Spinal cord (tissue), 10 donors: Measurements from ENCODE around the gene ELL. TPM values are rescaled to one million over a fixed set of nuclear protein-coding genes. Genes with fewer than 3 reads are reported as not detected.
"Not testable (repeated sequence)": the region's sequence is repeated elsewhere in the genome, so short reads cannot be mapped to it uniquely, and the experiment has no call there.

Source experiments
- DNase-seq, 6 donors: peaks; one replicate each; pipeline versions ENCODE4 v3.0.0 to v3.0.0-alpha.2; 2013 to 2015; ENCODE audit warnings: low spot score in 6 of 6, low read depth in 4 of 6
- H3K27ac ChIP-seq: one replicate; pipeline ENCODE4 v1.5.1; 2013; ENCODE audit warnings: low read depth, low read length, control low read depth
- H3K27me3 ChIP-seq: one replicate; pipeline ENCODE4 v1.6.1; 2013; ENCODE audit warnings: low read length; ENCODE audit not compliant: control insufficient read depth, insufficient read depth
- H3K36me3 ChIP-seq: one replicate; pipeline ENCODE4 v1.6.1; 2013; ENCODE audit warnings: low read length; ENCODE audit not compliant: control insufficient read depth, insufficient read depth
- H3K4me1 ChIP-seq: one replicate; pipeline ENCODE4 v1.6.1; 2013; ENCODE audit warnings: low read length; ENCODE audit not compliant: control insufficient read depth, insufficient read depth
- H3K4me3 ChIP-seq: one replicate; pipeline ENCODE4 v1.5.1; 2013; ENCODE audit warnings: low read depth, low read length, control low read depth
- H3K9me3 ChIP-seq: one replicate; pipeline ENCODE4 v1.6.1; 2013; ENCODE audit warnings: low read length; ENCODE audit not compliant: control insufficient read depth, insufficient read depth
- WGBS: methylation state at CpG from one replicate; pipeline ENCODE4 v1.1.5; 2013; ENCODE audit warnings: missing lambda C conversion rate; ENCODE audit not compliant: insufficient coverage; 5-methylcytosine and 5-hydroxymethylcytosine counted together
- polyA plus RNA-seq, 2 donors: library from polyadenylated mRNA; unstranded; fragments of 120-200 nt; gene quantifications; one replicate each; pipeline ENCODE4 v1.2.1, GENCODE V29; 2013; ENCODE audit not compliant: insufficient read length in 2 of 2
- total RNA-seq, 2 donors: library from RNA; depleted of rRNA in 1 of 2; stranded (reverse); fragments of 120-200 nt in 1 of 2; fragments of >200 nt in 1 of 2; gene quantifications; one replicate each; pipeline versions ENCODE4 v1.2.3 to v1.2.4, GENCODE V29; 2013 to 2014
- donor health status: healthy.

The ELL gene
- total and polyA plus RNA-seq, 4 donors: 7.4 to 11.6 (median 8.9) TPM

DNA sequence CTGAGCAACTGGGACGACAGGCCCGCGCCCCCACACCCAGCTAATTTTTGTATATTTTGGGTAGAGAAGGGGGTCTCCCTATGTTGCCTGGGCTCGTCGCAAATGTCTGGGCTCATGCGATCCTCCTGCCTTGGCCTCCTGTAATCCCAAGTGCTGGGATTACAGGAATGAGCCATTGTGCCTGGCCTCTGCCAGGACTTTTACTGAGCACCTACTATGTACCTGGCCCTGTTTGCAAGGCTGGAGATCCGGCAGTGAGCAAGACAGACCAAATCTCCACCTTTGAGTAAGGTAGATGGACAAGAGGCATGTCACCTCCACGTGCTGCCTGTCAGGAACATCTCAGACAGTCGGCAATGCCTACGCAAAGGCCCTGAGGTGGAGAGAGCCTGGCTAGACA, 14.6 kb upstream of the ELL start:
- DNase-seq: no peak
- Histone ChIP-seq H3K9me3 (no peaks in the 10 kb centered on the region), H3K36me3 (peaks cover 82% of the 10 kb centered on the region), H3K4me1 (peaks cover 4% of the 10 kb centered on the region), H3K4me3 (no peak overlapping the region), H3K27me3 (no peaks in the 10 kb centered on the region), H3K27ac (no peak overlapping the region)
- 99% methylated on average over 9 of the region's 10 CpGs for WGBS

DNA sequence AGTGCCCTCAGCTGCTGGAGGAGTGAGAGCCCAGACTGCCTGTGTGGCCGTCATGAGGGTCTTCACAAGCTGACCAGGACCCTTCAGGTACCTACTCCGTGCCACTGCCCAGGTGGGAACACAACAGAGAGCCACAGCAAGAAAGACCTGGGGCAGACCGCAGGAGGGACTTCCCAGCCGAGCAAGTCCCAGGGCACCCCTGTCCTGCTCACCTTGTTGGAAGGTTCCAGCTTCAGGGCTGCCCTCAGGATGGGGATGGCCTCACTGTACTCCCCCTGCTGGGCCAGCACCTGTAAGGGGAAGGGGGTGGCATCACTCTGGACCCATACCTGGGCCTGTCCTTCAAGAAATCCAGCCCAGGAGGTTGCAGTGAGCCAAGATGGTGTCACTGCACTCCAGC, 11.2 kb upstream of the ELL start:
- Histone ChIP-seq H3K27me3 (no peaks in the 10 kb centered on the region), H3K9me3 (no peaks in the 10 kb centered on the region), H3K4me1 (no peaks in the 10 kb centered on the region), H3K36me3 (peaks cover 64% of the 10 kb centered on the region), H3K4me3 (no peak overlapping the region), H3K27ac (no peak overlapping the region)
- whole genome bisulfite sequencing: 91% methylated on average over 4 of the region's 4 CpGs
- no peak for DNase-seq

DNA sequence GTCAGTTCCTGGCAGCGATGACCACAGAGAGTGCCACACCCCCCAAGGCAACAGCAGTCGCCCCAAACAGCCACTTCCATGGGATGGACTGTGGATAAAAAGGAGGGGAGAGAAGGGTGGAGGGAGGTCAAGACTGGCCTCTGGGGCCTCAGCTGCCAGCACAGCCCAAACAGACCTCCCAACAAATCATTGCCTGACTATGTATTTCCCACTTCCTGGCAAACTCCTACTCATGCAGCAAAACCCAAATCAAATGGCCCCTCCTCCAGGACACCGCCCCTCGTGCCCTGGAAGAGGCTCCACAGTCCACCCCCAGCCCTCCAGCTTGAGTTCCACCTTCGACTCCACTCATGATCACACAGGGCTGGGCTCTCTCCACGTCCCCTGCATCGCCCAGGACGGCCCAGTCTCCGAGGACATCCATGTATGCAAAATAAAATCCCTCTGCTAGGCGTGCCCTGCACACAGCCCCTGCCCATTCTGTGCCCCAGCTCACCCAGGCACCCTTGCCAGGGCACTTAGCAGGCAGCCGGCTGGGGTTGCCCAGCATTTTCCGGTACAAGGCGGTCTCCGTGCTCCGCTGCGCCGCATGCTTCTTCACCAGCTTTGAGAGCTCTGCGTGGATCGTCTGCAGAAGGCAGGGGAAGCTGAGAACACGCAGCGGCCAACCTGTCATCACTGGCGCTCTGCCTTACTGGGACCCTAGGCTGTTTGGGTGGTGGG, 10.5 kb upstream of the ELL start:
- H3K27ac ChIP-seq: no peak overlapping the region
- 92% methylated on average over 18 of the region's 22 CpGs for WGBS
- DNase-seq: no peak
- no peaks in the 10 kb centered on the region for H3K4me1 ChIP-seq
- H3K9me3 ChIP-seq: no peaks in the 10 kb centered on the region
- H3K36me3 ChIP-seq: peaks cover 59% of the 10 kb centered on the region
- no peaks in the 10 kb centered on the region for H3K27me3 ChIP-seq
- no peak overlapping the region for H3K4me3 ChIP-seq

DNA sequence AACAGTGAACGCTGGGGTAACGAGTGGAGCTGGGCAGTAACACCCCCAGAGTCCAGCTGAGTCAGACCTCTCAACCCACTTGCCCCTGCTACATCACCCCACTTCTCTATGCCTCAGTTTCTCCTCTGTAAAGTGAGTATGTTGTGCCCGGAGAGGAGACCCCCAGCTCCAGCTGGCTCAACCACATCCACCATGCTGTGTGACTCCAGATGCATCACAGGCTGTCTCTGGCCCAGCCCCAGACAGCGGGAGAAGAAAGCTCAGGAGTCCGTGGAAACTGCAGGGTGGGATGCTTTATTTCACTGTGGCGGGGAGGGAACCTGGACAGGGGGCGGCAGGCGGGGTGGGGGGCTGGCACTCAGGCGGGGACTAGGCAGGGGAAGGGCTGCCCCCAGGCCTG, 9.6 kb upstream of the ELL start:
- Histone ChIP-seq H3K36me3 (peaks cover 51% of the 10 kb centered on the region), H3K27ac (no peak overlapping the region), H3K27me3 (no peaks in the 10 kb centered on the region), H3K4me1 (no peaks in the 10 kb centered on the region), H3K9me3 (no peaks in the 10 kb centered on the region), H3K4me3 (no peak overlapping the region)
- no peak for DNase-seq
- 100% methylated on average over 4 of the region's 9 CpGs for WGBS

DNA sequence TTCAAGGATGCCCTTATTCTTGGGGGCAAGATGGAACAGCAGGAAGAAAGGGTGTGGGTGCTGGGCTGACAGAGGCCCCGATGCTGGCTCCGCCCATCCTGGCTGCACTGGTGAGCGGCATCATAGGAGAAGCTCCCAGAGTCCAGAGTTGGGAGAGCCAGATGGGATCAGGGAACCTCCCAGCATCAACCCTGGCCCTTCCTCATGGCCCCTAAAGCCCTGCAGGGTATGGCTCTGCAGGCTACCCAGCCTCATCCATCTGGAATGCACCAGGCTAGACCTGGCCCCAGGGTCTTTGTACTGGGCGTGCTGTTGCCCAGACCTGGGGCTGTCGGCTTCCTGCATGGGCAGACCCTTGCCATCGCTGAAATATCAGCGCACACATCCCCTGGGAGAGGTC, 7.9 kb upstream of the ELL start:
- no peak for DNase-seq
- Histone ChIP-seq H3K9me3 (no peaks in the 10 kb centered on the region), H3K4me3 (no peak overlapping the region), H3K27ac (no peak overlapping the region), H3K27me3 (no peaks in the 10 kb centered on the region), H3K36me3 (peaks cover 35% of the 10 kb centered on the region), H3K4me1 (no peaks in the 10 kb centered on the region)
- 75% methylated on average over 7 of the region's 7 CpGs for WGBS

DNA sequence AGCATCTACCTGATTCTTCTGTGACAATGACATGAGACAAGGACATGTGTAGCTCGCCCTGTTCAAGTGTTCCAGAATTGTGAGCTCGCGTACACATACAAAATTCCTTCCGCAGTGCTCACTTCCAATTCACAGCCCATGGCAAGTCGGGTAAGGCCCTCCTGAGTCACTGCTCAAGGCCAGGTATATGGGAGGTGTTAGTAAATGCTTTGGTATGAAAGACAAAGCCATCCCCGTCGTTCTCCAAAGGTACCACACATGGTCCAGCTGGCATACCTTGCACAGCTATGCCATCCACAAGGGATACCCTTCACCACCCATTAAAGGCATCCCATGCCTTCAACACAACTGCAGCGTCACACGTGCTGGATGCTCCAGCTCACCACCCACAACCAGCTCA, 4.4 kb upstream of the ELL start:
- no peaks in the 10 kb centered on the region for H3K27me3 ChIP-seq
- WGBS: 80% methylated on average over 3 of the region's 9 CpGs
- H3K36me3 ChIP-seq: peaks cover 11% of the 10 kb centered on the region
- DNase-seq: no peak
- peaks cover 9% of the 10 kb centered on the region for H3K4me1 ChIP-seq
- no peak overlapping the region for H3K4me3 ChIP-seq
- no peak overlapping the region for H3K27ac ChIP-seq
- H3K9me3 ChIP-seq: no peaks in the 10 kb centered on the region

DNA sequence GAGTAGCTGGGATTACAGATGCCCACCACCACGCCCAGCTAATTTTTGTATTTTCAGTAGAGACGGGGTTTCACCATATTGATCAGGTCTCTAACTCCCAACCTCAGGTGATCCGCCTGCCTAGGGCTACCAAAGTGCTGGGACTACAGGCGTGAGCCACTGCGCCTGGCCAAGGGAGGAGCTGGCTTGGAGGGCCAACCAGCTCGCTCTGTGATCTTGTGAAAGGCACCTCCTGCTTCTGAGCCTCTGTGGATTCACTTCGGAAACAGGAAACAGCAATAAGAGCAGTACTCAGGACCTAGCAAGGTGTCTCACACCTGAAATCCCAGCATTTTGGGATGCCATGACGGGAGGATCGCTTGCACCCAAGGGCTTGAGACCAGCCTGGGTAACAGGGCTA, 2.0 kb upstream of the ELL start:
- Histone ChIP-seq H3K27ac (no peak overlapping the region), H3K9me3 (no peaks in the 10 kb centered on the region)

DNA sequence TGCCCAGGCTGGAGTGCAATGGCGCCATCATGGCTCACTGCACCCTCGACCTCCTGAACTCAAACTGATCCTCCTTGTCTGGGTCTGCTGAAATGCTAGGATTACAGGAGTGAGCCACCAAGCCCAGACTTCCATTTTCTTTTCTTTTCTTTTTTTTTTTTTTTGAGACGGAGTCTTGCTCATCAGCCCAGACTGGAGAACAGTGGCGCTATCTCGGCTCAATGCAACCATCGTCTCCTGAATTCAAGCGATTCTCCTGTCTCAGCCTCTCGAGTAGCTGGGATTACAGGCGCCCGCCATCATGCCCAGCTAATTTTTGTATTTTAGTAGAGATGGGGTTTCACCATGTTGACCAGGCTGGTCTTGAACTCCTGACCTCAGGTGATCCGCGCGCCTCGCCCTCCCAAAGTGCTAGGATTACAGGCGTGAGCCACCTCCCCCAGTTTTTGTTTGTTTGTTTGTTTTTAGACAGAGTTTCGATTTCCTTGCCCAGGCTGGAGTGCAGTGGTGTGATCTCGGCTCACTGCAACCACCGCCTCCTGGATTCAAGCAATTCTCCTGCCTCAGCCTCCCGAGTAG, 1.1 kb upstream of the ELL start:
- H3K4me3 ChIP-seq: peak overlapping the region; percentile 88
- 75% methylated on average over 15 of the region's 19 CpGs for whole genome bisulfite sequencing
- peak overlapping the region; percentile 96 for H3K27ac ChIP-seq
- H3K9me3 ChIP-seq, DNase-seq, H3K36me3 ChIP-seq, H3K27me3 ChIP-seq: not testable (repeated sequence)
- H3K4me1 ChIP-seq: peaks cover 28% of the 10 kb centered on the region

More for the DNA sequence above, 2.0 kb upstream of the ELL start:
- no peak overlapping the region for H3K4me3 ChIP-seq
- peaks cover 2% of the 10 kb centered on the region for H3K36me3 ChIP-seq
- H3K27me3 ChIP-seq: no peaks in the 10 kb centered on the region
- H3K4me1 ChIP-seq: peaks cover 28% of the 10 kb centered on the region
- 79% methylated on average over 9 of the region's 9 CpGs for WGBS
- DNase-seq: no peak

DNA sequence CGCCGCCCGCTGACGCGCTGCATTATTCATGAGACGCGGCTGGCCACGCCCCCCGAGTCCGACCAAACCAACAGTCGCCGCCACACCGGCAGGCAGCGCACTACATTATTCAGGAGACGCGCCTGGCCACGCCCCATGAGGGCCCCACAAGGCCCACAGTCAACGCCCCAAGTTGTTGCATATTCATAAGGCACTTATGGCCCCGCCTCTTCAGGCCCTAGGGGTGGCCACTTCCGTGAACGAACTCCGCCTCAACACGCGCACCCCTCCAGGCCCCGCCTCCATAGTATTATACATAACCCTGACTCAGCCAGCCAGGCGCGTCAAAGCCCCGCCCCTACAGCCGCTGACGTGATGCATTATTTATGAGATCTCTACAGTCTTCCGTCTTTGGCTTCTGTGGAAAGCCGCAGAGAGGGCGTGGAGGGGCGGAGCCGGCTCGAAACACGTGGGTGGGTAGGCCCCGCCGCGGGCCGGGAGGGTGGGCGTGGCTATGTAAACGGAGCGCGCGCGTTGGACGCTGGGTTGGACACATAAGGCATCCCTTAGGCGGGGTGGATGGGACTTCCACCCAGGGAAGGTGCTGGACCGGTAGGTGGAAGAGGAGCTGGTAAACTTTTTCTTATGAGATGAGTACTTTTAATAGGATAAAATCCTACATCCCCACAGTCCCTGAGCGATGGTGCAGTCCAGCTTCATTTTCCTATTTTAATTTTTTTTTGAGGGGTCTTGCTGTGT, 423 bp upstream of the ELL start:
- peak; percentile 97 to 100 (median 99) for DNase-seq
- 0% methylated on average over 41 of the region's 51 CpGs for WGBS
- Histone ChIP-seq H3K27me3 (no peaks in the 10 kb centered on the region), H3K36me3 (no peaks in the 10 kb centered on the region), H3K9me3 (no peaks in the 10 kb centered on the region), H3K4me1 (peaks cover 28% of the 10 kb centered on the region), H3K27ac (peak overlapping the region; percentile 96), H3K4me3 (peak overlapping the region; percentile 88)
